ENCODE data around the gene PEPD. TPM values are rescaled to one million over a fixed set of nuclear protein-coding genes. Genes with fewer than 3 reads are reported as not detected.

Gene PEPD
- total RNA-seq, 4 donors from 2014 or later: 116 to 1,166 (median 748) TPM

DNA sequence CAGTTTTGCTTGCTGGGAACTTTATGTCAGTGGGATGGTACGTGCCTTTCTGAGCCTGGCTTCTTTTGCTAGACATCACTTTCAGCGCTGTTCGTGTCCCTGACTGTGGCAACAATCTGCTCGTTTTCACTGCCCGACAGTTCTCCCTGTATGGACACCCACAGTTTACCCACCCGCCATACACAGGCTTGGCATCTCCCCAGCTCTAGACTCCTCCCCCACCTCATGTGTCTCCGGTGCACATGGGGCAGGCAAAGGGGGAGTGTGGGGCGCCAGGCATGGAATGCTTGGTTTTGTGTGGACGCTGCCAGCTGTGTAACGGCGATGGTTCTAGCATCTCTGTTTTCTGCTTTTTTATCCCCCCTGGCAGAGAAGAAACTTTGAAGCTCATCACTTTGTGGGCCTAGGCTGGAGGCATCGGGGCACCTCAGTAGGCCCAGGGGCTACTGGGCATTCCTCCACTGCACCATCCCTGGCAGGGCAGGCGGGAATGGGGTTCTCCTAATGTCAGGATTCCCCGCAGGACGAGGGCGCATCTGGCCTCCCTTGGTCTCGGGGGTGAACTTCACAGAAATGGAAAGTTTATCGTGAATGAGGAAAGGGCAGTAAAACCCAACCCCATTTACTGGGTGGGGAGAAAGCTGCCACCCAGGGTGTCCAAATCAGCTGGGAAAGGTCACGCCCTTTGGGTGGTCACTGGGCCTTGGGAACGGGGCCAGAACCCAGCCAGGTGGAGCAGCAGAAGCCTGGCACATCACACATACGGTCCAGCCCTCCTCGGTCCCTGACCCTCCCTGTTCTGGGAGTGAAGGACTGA lies 87.3 kb downstream of the PEPD start:
- Histone ChIP-seq H3K27me3 (no peaks in the 10 kb centered on the region), H3K4me1 (no peaks in the 10 kb centered on the region), H3K4me3 (no peak overlapping the region), H3K9me3 (no peaks in the 10 kb centered on the region), H3K36me3 (peaks cover 0 to 6% (median 0%) of the 10 kb centered on the region in 3 donors), H3K27ac (no peak overlapping the region)
- peak in 1 of 3 donors; percentile 39 for DNase-seq
- no peak for TF ChIP-seq POLR2A (IDR thresholded peaks at IDR 0.05)
- TF ChIP-seq, protein P1, sequence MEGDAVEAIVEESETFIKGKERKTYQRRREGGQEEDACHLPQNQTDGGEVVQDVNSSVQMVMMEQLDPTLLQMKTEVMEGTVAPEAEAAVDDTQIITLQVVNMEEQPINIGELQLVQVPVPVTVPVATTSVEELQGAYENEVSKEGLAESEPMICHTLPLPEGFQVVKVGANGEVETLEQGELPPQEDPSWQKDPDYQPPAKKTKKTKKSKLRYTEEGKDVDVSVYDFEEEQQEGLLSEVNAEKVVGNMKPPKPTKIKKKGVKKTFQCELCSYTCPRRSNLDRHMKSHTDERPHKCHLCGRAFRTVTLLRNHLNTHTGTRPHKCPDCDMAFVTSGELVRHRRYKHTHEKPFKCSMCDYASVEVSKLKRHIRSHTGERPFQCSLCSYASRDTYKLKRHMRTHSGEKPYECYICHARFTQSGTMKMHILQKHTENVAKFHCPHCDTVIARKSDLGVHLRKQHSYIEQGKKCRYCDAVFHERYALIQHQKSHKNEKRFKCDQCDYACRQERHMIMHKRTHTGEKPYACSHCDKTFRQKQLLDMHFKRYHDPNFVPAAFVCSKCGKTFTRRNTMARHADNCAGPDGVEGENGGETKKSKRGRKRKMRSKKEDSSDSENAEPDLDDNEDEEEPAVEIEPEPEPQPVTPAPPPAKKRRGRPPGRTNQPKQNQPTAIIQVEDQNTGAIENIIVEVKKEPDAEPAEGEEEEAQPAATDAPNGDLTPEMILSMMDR (IDR thresholded peaks at IDR 0.05): no peak

DNA sequence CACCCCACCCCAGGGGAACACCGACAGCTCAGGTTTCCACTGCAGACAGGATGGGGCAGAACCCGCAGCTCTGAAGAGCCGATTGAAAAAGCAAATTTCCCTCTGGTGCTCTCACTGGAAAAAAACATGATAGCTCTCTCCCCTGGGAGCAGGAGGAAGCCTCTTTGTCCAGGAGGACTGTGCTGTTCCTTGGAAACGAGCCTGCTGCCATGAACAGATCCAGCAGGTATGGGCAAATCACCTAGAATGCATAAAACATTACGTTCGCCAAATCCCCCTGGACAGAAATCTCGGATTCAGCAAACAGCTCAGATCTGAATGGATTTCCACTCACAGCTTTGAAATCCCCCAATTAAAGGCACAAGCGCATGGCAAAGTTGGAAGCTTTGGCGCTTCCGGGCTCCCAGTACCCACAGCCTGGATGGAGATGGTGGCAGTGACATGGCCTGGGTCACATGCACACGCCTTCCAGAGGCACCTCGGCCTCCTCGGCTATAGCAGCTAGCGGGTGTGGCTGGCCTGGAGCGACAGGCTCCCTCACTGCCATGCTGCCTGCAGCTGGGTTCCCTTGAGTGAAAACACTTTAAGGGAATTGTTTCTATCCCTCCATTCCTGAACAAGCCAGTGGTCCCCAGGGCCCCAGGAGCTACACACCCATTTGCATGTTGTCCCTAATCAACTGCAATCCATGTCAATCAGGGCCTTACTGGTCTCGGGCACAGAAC lies 89.0 kb downstream of the PEPD start:
- Histone ChIP-seq H3K36me3 (peaks cover 0 to 6% (median 0%) of the 10 kb centered on the region in 3 donors), H3K27ac (no peak overlapping the region), H3K9me3 (no peaks in the 10 kb centered on the region), H3K4me1 (no peaks in the 10 kb centered on the region), H3K4me3 (no peak overlapping the region), H3K27me3 (no peaks in the 10 kb centered on the region)
- DNase-seq: peak in 1 of 3 donors; percentile 43
- TF ChIP-seq, protein P1 (IDR thresholded peaks at IDR 0.05): no peak
- no peak for TF ChIP-seq POLR2A (IDR thresholded peaks at IDR 0.05)

DNA sequence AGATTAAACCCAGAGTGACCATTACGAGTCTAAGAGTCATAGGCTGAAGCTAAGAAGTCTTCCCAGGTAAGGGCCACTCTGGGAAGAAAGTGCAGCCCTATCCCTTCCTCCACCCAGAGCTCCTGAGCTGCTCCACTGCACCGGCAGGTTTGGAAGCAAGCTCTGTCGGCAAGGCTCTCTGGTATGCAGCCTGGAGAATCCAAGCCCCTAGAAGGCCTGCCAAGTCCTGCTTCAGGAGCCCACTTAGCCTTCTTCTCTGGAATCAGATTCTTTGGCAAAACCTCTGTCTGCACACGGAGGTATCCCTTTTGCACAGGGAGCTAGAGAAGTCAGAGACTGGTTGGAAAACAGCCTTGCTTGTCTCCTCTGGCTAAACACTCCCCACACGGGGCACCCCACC lies 89.6 kb downstream of the PEPD start:
- no peak overlapping the region for H3K27ac ChIP-seq
- H3K36me3 ChIP-seq: peaks cover 0 to 6% (median 0%) of the 10 kb centered on the region in 3 donors
- TF ChIP-seq POLR2A (IDR thresholded peaks at IDR 0.05): no peak
- TF ChIP-seq, protein P1 (IDR thresholded peaks at IDR 0.05): no peak
- no peak for DNase-seq
- H3K4me1 ChIP-seq: no peaks in the 10 kb centered on the region
- H3K9me3 ChIP-seq: no peaks in the 10 kb centered on the region
- no peaks in the 10 kb centered on the region for H3K27me3 ChIP-seq
- H3K4me3 ChIP-seq: no peak overlapping the region

DNA sequence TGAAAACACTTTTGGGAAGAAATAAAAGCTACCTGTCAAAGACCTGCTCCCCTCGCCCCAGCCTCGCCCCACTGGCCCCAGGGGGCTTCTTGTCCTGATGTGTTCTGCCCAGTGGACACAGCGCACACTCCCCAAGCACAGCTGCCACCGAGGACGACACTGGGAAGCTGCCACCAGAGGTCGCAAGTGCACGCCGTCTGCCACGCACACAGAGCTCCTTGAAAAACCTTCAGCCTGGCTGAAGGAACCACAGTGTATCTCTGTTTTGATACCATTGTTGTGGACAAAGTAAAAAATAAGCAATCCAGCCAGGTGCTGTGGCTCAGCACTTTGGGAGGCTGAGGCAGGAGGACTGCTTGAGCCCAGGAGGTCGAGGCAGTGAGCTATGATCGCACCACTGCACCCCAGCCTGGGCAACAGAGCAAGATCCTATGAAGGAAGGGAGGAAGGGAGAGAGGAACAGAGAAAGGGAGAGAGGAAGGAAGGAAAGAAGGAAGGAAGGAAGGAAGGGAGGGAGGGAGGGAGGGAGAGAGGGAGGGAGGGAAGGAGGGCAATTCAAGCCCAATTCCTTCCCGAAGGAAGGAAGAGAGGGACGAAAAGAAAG lies 90.8 kb downstream of the PEPD start:
- no peaks in the 10 kb centered on the region for H3K4me1 ChIP-seq
- H3K27me3 ChIP-seq: no peaks in the 10 kb centered on the region
- TF ChIP-seq POLR2A (IDR thresholded peaks at IDR 0.05): no peak
- TF ChIP-seq, protein P1 (IDR thresholded peaks at IDR 0.05): peak; percentile 45 to 74 (median 68)
- H3K27ac ChIP-seq: no peak overlapping the region
- no peak overlapping the region for H3K4me3 ChIP-seq
- peaks cover 0 to 6% (median 0%) of the 10 kb centered on the region in 3 donors for H3K36me3 ChIP-seq
- peak; percentile 52 to 83 (median 79) for DNase-seq
- H3K9me3 ChIP-seq: no peaks in the 10 kb centered on the region

DNA sequence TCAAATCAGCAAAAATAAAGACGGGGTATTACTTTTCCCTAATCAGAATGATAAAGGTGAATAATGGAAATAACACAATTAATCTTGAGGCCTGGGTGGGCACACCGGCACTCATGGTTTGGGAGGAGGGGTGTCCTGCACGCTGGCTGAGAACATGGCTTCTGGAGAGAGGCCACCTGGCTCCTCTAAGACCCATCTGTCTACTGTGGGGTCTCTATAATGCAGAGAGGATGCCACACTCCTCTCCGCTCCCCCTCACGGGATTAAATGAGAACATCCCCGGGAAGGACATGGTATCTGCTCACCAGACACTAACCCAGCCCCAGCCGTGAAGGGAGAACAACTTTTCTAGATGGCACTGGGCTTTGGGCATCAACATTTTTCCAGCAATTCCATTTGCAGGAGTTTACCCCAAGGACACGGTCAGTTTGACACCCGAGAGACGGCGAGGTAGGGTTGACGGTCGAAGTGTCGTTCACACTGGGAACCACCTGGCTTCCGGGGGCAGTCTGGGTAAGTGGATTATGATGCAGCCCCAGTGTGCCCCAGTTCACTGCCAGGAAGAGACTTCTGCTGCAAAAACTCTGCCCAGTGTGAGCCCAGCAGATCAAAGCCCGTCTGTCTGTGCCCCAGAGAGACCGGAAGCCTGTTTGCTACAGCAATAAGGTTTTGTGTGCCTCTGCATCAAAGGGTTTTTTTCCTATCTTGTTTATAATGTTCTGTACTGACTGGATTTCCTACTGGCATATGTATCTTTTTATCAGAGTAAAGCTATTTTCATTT lies 91.5 kb downstream of the PEPD start:
- no peak overlapping the region for H3K4me3 ChIP-seq
- DNase-seq: no peak

More for the DNA sequence above, 91.5 kb downstream of the PEPD start:
- Histone ChIP-seq H3K36me3 (peaks cover 0 to 6% (median 0%) of the 10 kb centered on the region in 3 donors), H3K4me1 (no peaks in the 10 kb centered on the region), H3K27ac (no peak overlapping the region), H3K27me3 (no peaks in the 10 kb centered on the region), H3K9me3 (no peaks in the 10 kb centered on the region)
- TF ChIP-seq, protein P1 (IDR thresholded peaks at IDR 0.05): no peak
- TF ChIP-seq POLR2A (IDR thresholded peaks at IDR 0.05): no peak

All from Peyer's patch (tissue), 4 donors.